ENCODE measurements around the gene FIGNL2. TPM values are rescaled to one million over a fixed set of nuclear protein-coding genes. Genes with fewer than 3 reads are reported as not detected.

FIGNL2 gene
- total and polyA plus RNA-seq, 2 donors (not counting 1 experiment from before 2014, with no cell fraction given) = 0.07 to 0.17 TPM

GRCh38 chr12:51836041-51836826, 12.3 kb downstream of the FIGNL2 start:
- DNase-seq (ENCODE audit: low read depth in 2 of 2) = no peak
- no peaks in the 10 kb centered on the region for H4K20me1 ChIP-seq (ENCODE audit: control insufficient read depth, extremely low read depth, insufficient read depth, low read length)
- no peaks in the 10 kb centered on the region for H3K79me2 ChIP-seq (ENCODE audit: control insufficient read depth, insufficient read depth, low read length)
- H3K36me3 ChIP-seq (ENCODE audit: control insufficient read depth, insufficient read depth, low read length) = no peaks in the 10 kb centered on the region
- peaks cover 47% of the 10 kb centered on the region for H3K27me3 ChIP-seq (ENCODE audit: control insufficient read depth, insufficient read depth, low read length)
- H3K9me3 ChIP-seq (ENCODE audit: control insufficient read depth, insufficient read depth, low read depth, low read length) = no peaks in the 10 kb centered on the region
- H3K4me2 ChIP-seq (ENCODE audit: extremely low read depth, insufficient read depth, low read length) = no peak overlapping the region
- no peaks in the 10 kb centered on the region for H3K4me1 ChIP-seq (ENCODE audit: control insufficient read depth, extremely low read depth, insufficient read depth, low read length)
- H3K27ac ChIP-seq (ENCODE audit: insufficient read depth, low read length) = no peak overlapping the region
- H2AFZ ChIP-seq (ENCODE audit: low read length) = no peak overlapping the region
- H3K9ac ChIP-seq (ENCODE audit: insufficient read depth, low read length) = no peak overlapping the region
- TF ChIP-seq CTCF (conservative IDR thresholded peaks at IDR 0.05 in 1 of 2, IDR thresholded peaks at IDR 0.05 in 1 of 2; ENCODE audit: low read depth in 1 of 2, low read length in 2 of 2) (no peak), EZH2 (IDR thresholded peaks at IDR 0.05; ENCODE audit: low read length, missing control alignments) (no peak)
- H3K4me3 ChIP-seq (replicated peaks in 1 of 4; ENCODE audit: control extremely low read depth in 1 of 4, insufficient read depth in 1 of 4, low read depth in 3 of 4, low read length in 4 of 4) = no peak overlapping the region

GRCh38 chr12:51834411-51834810, 14.1 kb downstream of the FIGNL2 start:
- H3K79me2 ChIP-seq (ENCODE audit: control insufficient read depth, insufficient read depth, low read length) = no peaks in the 10 kb centered on the region
- H3K4me3 ChIP-seq (replicated peaks in 1 of 4; ENCODE audit: control extremely low read depth in 1 of 4, insufficient read depth in 1 of 4, low read depth in 3 of 4, low read length in 4 of 4) = no peak overlapping the region
- TF ChIP-seq EZH2 (IDR thresholded peaks at IDR 0.05; ENCODE audit: low read length, missing control alignments) (no peak), CTCF (conservative IDR thresholded peaks at IDR 0.05 in 1 of 2, IDR thresholded peaks at IDR 0.05 in 1 of 2; ENCODE audit: low read depth in 1 of 2, low read length in 2 of 2) (no peak)
- H2AFZ ChIP-seq (ENCODE audit: low read length) = no peak overlapping the region
- no peak overlapping the region for H3K4me2 ChIP-seq (ENCODE audit: extremely low read depth, insufficient read depth, low read length)
- no peaks in the 10 kb centered on the region for H3K36me3 ChIP-seq (ENCODE audit: control insufficient read depth, insufficient read depth, low read length)
- H4K20me1 ChIP-seq (ENCODE audit: control insufficient read depth, extremely low read depth, insufficient read depth, low read length) = no peaks in the 10 kb centered on the region
- no peaks in the 10 kb centered on the region for H3K4me1 ChIP-seq (ENCODE audit: control insufficient read depth, extremely low read depth, insufficient read depth, low read length)
- H3K27ac ChIP-seq (ENCODE audit: insufficient read depth, low read length) = no peak overlapping the region
- no peak for DNase-seq (ENCODE audit: low read depth in 2 of 2)
- no peak overlapping the region for H3K9ac ChIP-seq (ENCODE audit: insufficient read depth, low read length)
- H3K9me3 ChIP-seq (ENCODE audit: control insufficient read depth, insufficient read depth, low read depth, low read length) = no peaks in the 10 kb centered on the region
- H3K27me3 ChIP-seq (ENCODE audit: control insufficient read depth, insufficient read depth, low read length) = peaks cover 34% of the 10 kb centered on the region

DNA sequence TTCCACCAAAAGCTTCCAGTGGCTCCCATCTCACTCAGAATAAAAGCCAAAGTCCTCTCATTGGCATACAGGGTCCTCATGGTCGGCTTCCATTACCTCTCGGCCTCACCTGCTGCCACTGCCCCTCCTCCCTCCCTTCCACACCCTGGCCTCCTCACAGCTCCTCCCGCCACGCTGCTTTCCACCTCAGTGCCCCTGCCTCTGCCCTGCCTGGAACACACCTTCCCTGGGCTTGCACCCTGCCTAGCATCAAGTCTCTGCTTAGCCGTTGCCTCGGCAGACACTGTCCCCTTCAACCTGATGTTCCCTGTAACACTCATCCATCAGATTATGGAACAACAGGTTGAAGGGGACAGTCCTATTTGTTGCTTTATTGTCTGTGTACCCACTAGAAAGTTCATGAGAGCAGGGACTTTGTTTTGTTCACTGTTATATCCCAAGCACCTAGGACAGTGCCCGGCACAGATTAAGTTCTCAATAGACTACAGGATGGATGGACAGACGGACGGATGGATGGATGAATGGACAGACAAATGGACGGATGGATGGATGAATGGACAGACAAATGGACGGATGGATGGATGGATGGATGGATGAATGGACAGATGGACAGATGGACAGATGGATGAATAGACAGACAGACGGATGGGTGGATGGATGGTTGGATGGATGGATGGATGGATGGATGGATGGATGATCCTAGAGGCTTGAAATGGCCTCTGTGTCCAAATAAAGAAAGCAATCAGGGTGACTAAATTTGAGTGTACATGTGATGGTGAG, 14.9 kb downstream of the FIGNL2 start:
- no peak overlapping the region for H3K27ac ChIP-seq (ENCODE audit: insufficient read depth, low read length)
- no peak for TF ChIP-seq CTCF (conservative IDR thresholded peaks at IDR 0.05 in 1 of 2, IDR thresholded peaks at IDR 0.05 in 1 of 2; ENCODE audit: low read depth in 1 of 2, low read length in 2 of 2)
- TF ChIP-seq EZH2 (IDR thresholded peaks at IDR 0.05; ENCODE audit: low read length, missing control alignments) = no peak
- H2AFZ ChIP-seq (ENCODE audit: low read length) = no peak overlapping the region
- H3K36me3 ChIP-seq (ENCODE audit: control insufficient read depth, insufficient read depth, low read length) = no peaks in the 10 kb centered on the region
- H3K79me2 ChIP-seq (ENCODE audit: control insufficient read depth, insufficient read depth, low read length) = no peaks in the 10 kb centered on the region
- no peak for DNase-seq (ENCODE audit: low read depth in 2 of 2)
- no peak overlapping the region for H3K4me2 ChIP-seq (ENCODE audit: extremely low read depth, insufficient read depth, low read length)
- H4K20me1 ChIP-seq (ENCODE audit: control insufficient read depth, extremely low read depth, insufficient read depth, low read length) = no peaks in the 10 kb centered on the region
- no peak overlapping the region for H3K9ac ChIP-seq (ENCODE audit: insufficient read depth, low read length)
- peaks cover 31% of the 10 kb centered on the region for H3K27me3 ChIP-seq (ENCODE audit: control insufficient read depth, insufficient read depth, low read length)
- no peaks in the 10 kb centered on the region for H3K9me3 ChIP-seq (ENCODE audit: control insufficient read depth, insufficient read depth, low read depth, low read length)
- no peaks in the 10 kb centered on the region for H3K4me1 ChIP-seq (ENCODE audit: control insufficient read depth, extremely low read depth, insufficient read depth, low read length)
- H3K4me3 ChIP-seq (replicated peaks in 1 of 4; ENCODE audit: control extremely low read depth in 1 of 4, insufficient read depth in 1 of 4, low read depth in 3 of 4, low read length in 4 of 4) = no peak overlapping the region
